ENCODE measurements around the gene CDCP1. TPM values are rescaled to one million over a fixed set of nuclear protein-coding genes. Genes with fewer than 3 reads are reported as not detected.

The CDCP1 gene
- total RNA-seq, 1 experiment from 2014 or later, result 0.13 TPM

- Histone ChIP-seq H3K4me3 (ENCODE audit: low read depth, low read length, poor library complexity, severe bottlenecking) (no peak overlapping the region), H3K9me3 (ENCODE audit: low read depth, low read length, poor library complexity, severe bottlenecking) (no peaks in the 10 kb centered on the region), H3K36me3 (ENCODE audit: insufficient read depth, low read length, poor library complexity, severe bottlenecking) (no peaks in the 10 kb centered on the region), H3K4me1 (ENCODE audit: insufficient read depth, low read length, poor library complexity, severe bottlenecking) (no peaks in the 10 kb centered on the region), H3K27ac (ENCODE audit: low read depth, low read length, poor library complexity, severe bottlenecking) (no peak overlapping the region), H3K27me3 (replicated peaks; ENCODE audit: insufficient read depth, low read depth, low read length, poor library complexity) (no peaks in the 10 kb centered on the region)
- POLR2A ChIA-PET (ENCODE audit: low non-redundant PET), result no interaction called here
- peak; percentile 79 for TF ChIP-seq CTCF (conservative IDR thresholded peaks at IDR 0.05; ENCODE audit: low read depth, low read length)
- TF ChIP-seq EZH2 (IDR thresholded peaks at IDR 0.05; ENCODE audit: borderline replicate concordance, low read depth, low read length, poor library complexity, severe bottlenecking), result no peak
- intact Hi-C loops (cut with micrococcal nuclease; ENCODE audit: unreplicated experiment), result loop anchor here (5.0 to 10.0 kb wide), 3 partner anchors 501 to 1167 kb away; partner anchors contain the start of genes CCR1 and LZTFL1
- peak; percentile 89 for DNase-seq (ENCODE audit: low spot score)
- no TSS peak for BruUV-seq (replicated peaks)
- CTCF ChIA-PET, result no interaction called here
Observed at GRCh38 chr3:45037720-45038455, 108.3 kb downstream of the CDCP1 start.

GRCh38 chr3:45035441-45036301 is 110.5 kb downstream of the CDCP1 start:
- intact Hi-C loops (cut with micrococcal nuclease; ENCODE audit: unreplicated experiment), result loop anchor here (5.0 to 10.0 kb wide), 3 partner anchors 498 to 1169 kb away; partner anchors contain the start of genes CCR1 and LZTFL1
- TF ChIP-seq EZH2 (IDR thresholded peaks at IDR 0.05; ENCODE audit: borderline replicate concordance, low read depth, low read length, poor library complexity, severe bottlenecking) (no peak), CTCF (conservative IDR thresholded peaks at IDR 0.05; ENCODE audit: low read depth, low read length) (no peak)
- peak; percentile 16 for DNase-seq (ENCODE audit: low spot score)
- H3K36me3 ChIP-seq (ENCODE audit: insufficient read depth, low read length, poor library complexity, severe bottlenecking), result no peaks in the 10 kb centered on the region
- no peak overlapping the region for H3K27ac ChIP-seq (ENCODE audit: low read depth, low read length, poor library complexity, severe bottlenecking)
- no peak overlapping the region for H3K4me3 ChIP-seq (ENCODE audit: low read depth, low read length, poor library complexity, severe bottlenecking)
- ChIA-PET POLR2A (ENCODE audit: low non-redundant PET) (no interaction called here), CTCF (interaction anchor here (0.6 kb wide), 1 partner anchor 961 kb away, joined by 5 read pairs; no protein-coding TSS in a partner anchor)
- H3K9me3 ChIP-seq (ENCODE audit: low read depth, low read length, poor library complexity, severe bottlenecking), result no peaks in the 10 kb centered on the region
- H3K27me3 ChIP-seq (replicated peaks; ENCODE audit: insufficient read depth, low read depth, low read length, poor library complexity), result no peaks in the 10 kb centered on the region
- no peaks in the 10 kb centered on the region for H3K4me1 ChIP-seq (ENCODE audit: insufficient read depth, low read length, poor library complexity, severe bottlenecking)
- no TSS peak for BruUV-seq (replicated peaks)

- DNase-seq (ENCODE audit: low spot score), result no peak
- intact Hi-C loops (cut with micrococcal nuclease; ENCODE audit: unreplicated experiment), result loop anchor here (5.0 to 10.0 kb wide), 3 partner anchors 497 to 1170 kb away; partner anchors contain the start of genes CCR1 and LZTFL1
- ChIA-PET POLR2A (ENCODE audit: low non-redundant PET) (no interaction called here), CTCF (no interaction called here)
- no peak overlapping the region for H3K4me3 ChIP-seq (ENCODE audit: low read depth, low read length, poor library complexity, severe bottlenecking)
- H3K36me3 ChIP-seq (ENCODE audit: insufficient read depth, low read length, poor library complexity, severe bottlenecking), result no peaks in the 10 kb centered on the region
- no peak for TF ChIP-seq CTCF (conservative IDR thresholded peaks at IDR 0.05; ENCODE audit: low read depth, low read length)
- TF ChIP-seq EZH2 (IDR thresholded peaks at IDR 0.05; ENCODE audit: borderline replicate concordance, low read depth, low read length, poor library complexity, severe bottlenecking), result no peak
- no peaks in the 10 kb centered on the region for H3K27me3 ChIP-seq (replicated peaks; ENCODE audit: insufficient read depth, low read depth, low read length, poor library complexity)
- H3K27ac ChIP-seq (ENCODE audit: low read depth, low read length, poor library complexity, severe bottlenecking), result no peak overlapping the region
- BruUV-seq (replicated peaks), result no TSS peak
- H3K4me1 ChIP-seq (ENCODE audit: insufficient read depth, low read length, poor library complexity, severe bottlenecking), result no peaks in the 10 kb centered on the region
- no peaks in the 10 kb centered on the region for H3K9me3 ChIP-seq (ENCODE audit: low read depth, low read length, poor library complexity, severe bottlenecking)
Observed at GRCh38 chr3:45034612-45035252, 111.4 kb downstream of the CDCP1 start.
